GM21526 (cell line): Measurements from ENCODE around the gene NAALADL2.
A peak's percentile ranks its signal among the peaks of the same experiment; 100 is the strongest.
"Not testable (repeated sequence)": the region's sequence is repeated elsewhere in the genome, so short reads cannot be mapped to it uniquely, and the experiment has no call there.

ENCODE experiments used
- ATAC-seq: cut with Tn5 transposase; IDR thresholded peaks from one replicate; pipeline ENCODE4 v1.9.1; 2021; ENCODE audit warnings: moderate library complexity; ENCODE audit not compliant: unreplicated experiment, low FRiP score

The NAALADL2 gene

GRCh38 chr3:175247629-175248028 lies 388.5 kb downstream of the NAALADL2 start:
- ATAC-seq: no peak

- no peak for ATAC-seq
These were observed 389.7 kb downstream of the NAALADL2 start for GRCh38 chr3:175248832-175249231.

- ATAC-seq: no peak
These were observed 396.6 kb downstream of the NAALADL2 start for GRCh38 chr3:175255698-175256097.

- ATAC-seq: no peak
These were observed 398.0 kb downstream of the NAALADL2 start for GRCh38 chr3:175257123-175257522.

GRCh38 chr3:175258763-175259162 lies 399.6 kb downstream of the NAALADL2 start:
- no peak for ATAC-seq

GRCh38 chr3:175260145-175260794 lies 401.1 kb downstream of the NAALADL2 start:
- ATAC-seq: no peak

GRCh38 chr3:175266478-175266877 lies 407.3 kb downstream of the NAALADL2 start:
- ATAC-seq: no peak

- ATAC-seq: no peak
These were observed 408.0 kb downstream of the NAALADL2 start for GRCh38 chr3:175267121-175267531.

- no peak for ATAC-seq
These were observed 408.4 kb downstream of the NAALADL2 start for GRCh38 chr3:175267561-175267960.

- ATAC-seq: no peak
These were observed 410.3 kb downstream of the NAALADL2 start for GRCh38 chr3:175269394-175269793.

GRCh38 chr3:175270198-175270837 lies 411.2 kb downstream of the NAALADL2 start:
- no peak for ATAC-seq

- ATAC-seq: no peak
These were observed 411.7 kb downstream of the NAALADL2 start for GRCh38 chr3:175270866-175271265.

- not testable (repeated sequence) for ATAC-seq
These were observed 412.3 kb downstream of the NAALADL2 start for GRCh38 chr3:175271465-175271864.

GRCh38 chr3:175272392-175272791 lies 413.3 kb downstream of the NAALADL2 start:
- no peak for ATAC-seq

GRCh38 chr3:175273573-175273972 lies 414.4 kb downstream of the NAALADL2 start:
- ATAC-seq: no peak

GRCh38 chr3:175274056-175274455 lies 414.9 kb downstream of the NAALADL2 start:
- ATAC-seq: no peak

GRCh38 chr3:175274474-175275218 lies 415.5 kb downstream of the NAALADL2 start:
- no peak for ATAC-seq

GRCh38 chr3:175278680-175279079 lies 419.5 kb downstream of the NAALADL2 start:
- no peak for ATAC-seq

GRCh38 chr3:175279457-175279856 lies 420.3 kb downstream of the NAALADL2 start:
- no peak for ATAC-seq

GRCh38 chr3:175279911-175280310 lies 420.8 kb downstream of the NAALADL2 start:
- no peak for ATAC-seq

- peak; percentile 52 for ATAC-seq
These were observed 428.3 kb downstream of the NAALADL2 start for GRCh38 chr3:175287361-175287963.
